ENCODE measurements around the gene CEACAM5.

The CEACAM5 gene

GRCh38 chr19:41695745-41696144 is 12.7 kb upstream of the CEACAM5 start:
- TF ChIP-seq ZNF274 (IDR thresholded peaks at IDR 0.05; ENCODE audit: low read depth, low read length): no peak
- no peak overlapping the region for H3K4me3 ChIP-seq (ENCODE audit: low read length)

DNA sequence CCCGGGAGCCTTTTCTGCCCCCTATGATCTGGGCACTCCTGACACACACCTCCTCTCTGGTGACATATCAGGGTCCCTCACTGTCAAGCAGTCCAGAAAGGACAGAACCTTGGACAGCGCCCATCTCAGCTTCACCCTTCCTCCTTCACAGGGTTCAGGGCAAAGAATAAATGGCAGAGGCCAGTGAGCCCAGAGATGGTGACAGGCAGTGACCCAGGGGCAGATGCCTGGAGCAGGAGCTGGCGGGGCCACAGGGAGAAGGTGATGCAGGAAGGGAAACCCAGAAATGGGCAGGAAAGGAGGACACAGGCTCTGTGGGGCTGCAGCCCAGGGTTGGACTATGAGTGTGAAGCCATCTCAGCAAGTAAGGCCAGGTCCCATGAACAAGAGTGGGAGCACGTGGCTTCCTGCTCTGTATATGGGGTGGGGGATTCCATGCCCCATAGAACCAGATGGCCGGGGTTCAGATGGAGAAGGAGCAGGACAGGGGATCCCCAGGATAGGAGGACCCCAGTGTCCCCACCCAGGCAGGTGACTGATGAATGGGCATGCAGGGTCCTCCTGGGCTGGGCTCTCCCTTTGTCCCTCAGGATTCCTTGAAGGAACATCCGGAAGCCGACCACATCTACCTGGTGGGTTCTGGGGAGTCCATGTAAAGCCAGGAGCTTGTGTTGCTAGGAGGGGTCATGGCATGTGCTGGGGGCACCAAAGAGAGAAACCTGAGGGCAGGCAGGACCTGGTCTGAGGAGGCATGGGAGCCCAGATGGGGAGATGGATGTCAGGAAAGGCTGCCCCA is 11.8 kb upstream of the CEACAM5 start:
- H3K4me3 ChIP-seq (ENCODE audit: low read length): no peak overlapping the region
- no peak for TF ChIP-seq ZNF274 (IDR thresholded peaks at IDR 0.05; ENCODE audit: low read depth, low read length)

DNA sequence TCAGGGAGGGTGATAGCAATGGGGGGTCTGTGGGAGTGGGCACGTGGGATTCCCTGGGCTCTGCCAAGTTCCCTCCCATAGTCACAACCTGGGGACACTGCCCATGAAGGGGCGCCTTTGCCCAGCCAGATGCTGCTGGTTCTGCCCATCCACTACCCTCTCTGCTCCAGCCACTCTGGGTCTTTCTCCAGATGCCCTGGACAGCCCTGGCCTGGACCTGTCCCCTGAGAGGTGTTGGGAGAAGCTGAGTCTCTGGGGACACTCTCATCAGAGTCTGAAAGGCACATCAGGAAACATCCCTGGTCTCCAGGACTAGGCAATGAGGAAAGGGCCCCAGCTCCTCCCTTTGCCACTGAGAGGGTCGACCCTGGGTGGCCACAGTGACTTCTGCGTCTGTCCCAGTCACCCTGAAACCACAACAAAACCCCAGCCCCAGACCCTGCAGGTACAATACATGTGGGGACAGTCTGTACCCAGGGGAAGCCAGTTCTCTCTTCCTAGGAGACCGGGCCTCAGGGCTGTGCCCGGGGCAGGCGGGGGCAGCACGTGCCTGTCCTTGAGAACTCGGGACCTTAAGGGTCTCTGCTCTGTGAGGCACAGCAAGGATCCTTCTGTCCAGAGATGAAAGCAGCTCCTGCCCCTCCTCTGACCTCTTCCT is 11.1 kb upstream of the CEACAM5 start:
- no peak for TF ChIP-seq ZNF274 (IDR thresholded peaks at IDR 0.05; ENCODE audit: low read depth, low read length)
- H3K4me3 ChIP-seq (ENCODE audit: low read length): no peak overlapping the region

DNA sequence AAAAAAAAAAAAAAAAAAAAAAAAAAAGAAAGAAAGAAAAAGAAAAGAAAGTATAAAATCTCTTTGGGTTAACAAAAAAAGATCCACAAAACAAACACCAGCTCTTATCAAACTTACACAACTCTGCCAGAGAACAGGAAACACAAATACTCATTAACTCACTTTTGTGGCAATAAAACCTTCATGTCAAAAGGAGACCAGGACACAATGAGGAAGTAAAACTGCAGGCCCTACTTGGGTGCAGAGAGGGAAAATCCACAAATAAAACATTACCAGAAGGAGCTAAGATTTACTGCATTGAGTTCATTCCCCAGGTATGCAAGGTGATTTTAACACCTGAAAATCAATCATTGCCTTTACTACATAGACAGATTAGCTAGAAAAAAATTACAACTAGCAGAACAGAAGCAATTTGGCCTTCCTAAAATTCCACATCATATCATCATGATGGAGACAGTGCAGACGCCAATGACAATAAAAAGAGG is 9.6 kb upstream of the CEACAM5 start:
- H3K4me3 ChIP-seq (ENCODE audit: low read length): no peak overlapping the region
- TF ChIP-seq ZNF274 (IDR thresholded peaks at IDR 0.05; ENCODE audit: low read depth, low read length): no peak

GRCh38 chr19:41699231-41699967 is 9.0 kb upstream of the CEACAM5 start:
- no peak overlapping the region for H3K4me3 ChIP-seq (ENCODE audit: low read length)
- TF ChIP-seq ZNF274 (IDR thresholded peaks at IDR 0.05; ENCODE audit: low read depth, low read length): no peak

DNA sequence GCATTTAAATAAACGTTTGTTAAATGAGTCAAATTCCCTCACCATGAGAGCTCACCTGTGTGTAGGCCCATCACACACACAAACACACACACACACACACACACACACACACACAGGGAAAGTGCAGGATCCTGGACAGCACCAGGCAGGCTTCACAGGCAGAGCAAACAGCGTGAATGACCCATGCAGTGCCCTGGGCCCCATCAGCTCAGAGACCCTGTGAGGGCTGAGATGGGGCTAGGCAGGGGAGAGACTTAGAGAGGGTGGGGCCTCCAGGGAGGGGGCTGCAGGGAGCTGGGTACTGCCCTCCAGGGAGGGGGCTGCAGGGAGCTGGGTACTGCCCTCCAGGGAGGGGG is 8.5 kb upstream of the CEACAM5 start:
- TF ChIP-seq ZNF274 (IDR thresholded peaks at IDR 0.05; ENCODE audit: low read depth, low read length): no peak
- no peak overlapping the region for H3K4me3 ChIP-seq (ENCODE audit: low read length)

GRCh38 chr19:41700381-41701195 is 7.8 kb upstream of the CEACAM5 start:
- no peak for TF ChIP-seq ZNF274 (IDR thresholded peaks at IDR 0.05; ENCODE audit: low read depth, low read length)
- no peak overlapping the region for H3K4me3 ChIP-seq (ENCODE audit: low read length)

- no peak overlapping the region for H3K4me3 ChIP-seq (ENCODE audit: low read length)
- no peak for TF ChIP-seq ZNF274 (IDR thresholded peaks at IDR 0.05; ENCODE audit: low read depth, low read length)
Observed at GRCh38 chr19:41701401-41702075, 6.9 kb upstream of the CEACAM5 start.

GRCh38 chr19:41702171-41702651 is 6.2 kb upstream of the CEACAM5 start:
- H3K4me3 ChIP-seq (ENCODE audit: low read length): no peak overlapping the region
- TF ChIP-seq ZNF274 (IDR thresholded peaks at IDR 0.05; ENCODE audit: low read depth, low read length): no peak

GRCh38 chr19:41703602-41704293 is 4.7 kb upstream of the CEACAM5 start:
- no peak for TF ChIP-seq ZNF274 (IDR thresholded peaks at IDR 0.05; ENCODE audit: low read depth, low read length)

DNA sequence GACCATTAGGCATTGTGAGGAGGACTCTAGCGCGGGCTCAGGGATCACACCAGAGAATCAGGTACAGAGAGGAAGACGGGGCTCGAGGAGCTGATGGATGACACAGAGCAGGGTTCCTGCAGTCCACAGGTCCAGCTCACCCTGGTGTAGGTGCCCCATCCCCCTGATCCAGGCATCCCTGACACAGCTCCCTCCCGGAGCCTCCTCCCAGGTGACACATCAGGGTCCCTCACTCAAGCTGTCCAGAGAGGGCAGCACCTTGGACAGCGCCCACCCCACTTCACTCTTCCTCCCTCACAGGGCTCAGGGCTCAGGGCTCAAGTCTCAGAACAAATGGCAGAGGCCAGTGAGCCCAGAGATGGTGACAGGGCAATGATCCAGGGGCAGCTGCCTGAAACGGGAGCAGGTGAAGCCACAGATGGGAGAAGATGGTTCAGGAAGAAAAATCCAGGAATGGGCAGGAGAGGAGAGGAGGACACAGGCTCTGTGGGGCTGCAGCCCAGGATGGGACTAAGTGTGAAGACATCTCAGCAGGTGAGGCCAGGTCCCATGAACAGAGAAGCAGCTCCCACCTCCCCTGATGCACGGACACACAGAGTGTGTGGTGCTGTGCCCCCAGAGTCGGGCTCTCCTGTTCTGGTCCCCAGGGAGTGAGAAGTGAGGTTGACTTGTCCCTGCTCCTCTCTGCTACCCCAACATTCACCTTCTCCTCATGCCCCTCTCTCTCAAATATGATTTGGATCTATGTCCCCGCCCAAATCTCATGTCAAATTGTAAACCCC is 2.8 kb upstream of the CEACAM5 start:
- no peak overlapping the region for H3K4me3 ChIP-seq (ENCODE audit: low read length)
- TF ChIP-seq ZNF274 (IDR thresholded peaks at IDR 0.05; ENCODE audit: low read depth, low read length): no peak

More at GRCh38 chr19:41703602-41704293, 4.7 kb upstream of the CEACAM5 start:
- no peak overlapping the region for H3K4me3 ChIP-seq (ENCODE audit: low read length)
